Endothelial cell of umbilical vein (primary cell): Measurements from ENCODE around the gene MARK4. TPM values are rescaled to one million over a fixed set of nuclear protein-coding genes. Genes with fewer than 3 reads are reported as not detected.

ENCODE experiments used
- BruUV-seq: library from RNA; stranded (reverse); fragments of 400-500 nt; replicated peaks from 2 replicates; lab custom pipeline; 2021; lab: Mats Ljungman, UMichigan
- CTCF ChIA-PET: fragments of 300-600, 350-600 bp; sonication (Branson Sonifier 250); formaldehyde crosslinking; loops from one replicate; lab custom pipeline; 2021; ENCODE audit warnings: antibody characterized with exemption, inconsistent platforms; lab: Charles Lee
- POLR2A ChIA-PET: fragments of 300-600, 350-600 bp; sonication (Branson Sonifier 250); formaldehyde crosslinking; loops from one replicate; lab custom pipeline; 2021; ENCODE audit warnings: antibody characterized with exemption, inconsistent platforms; lab: Charles Lee
- DNase-seq: peaks from one replicate; pipeline ENCODE4 v3.0.0-alpha.2; 2011; ENCODE audit warnings: low read depth, low spot score
- FAIRE-seq: peaks from 2 replicates; lab custom pipeline; 2011; peaks lifted over from hg19 to GRCh38; lab: Jason Lieb, UNC
- H2AFZ ChIP-seq: 2 replicates; pipeline ENCODE4 v1.6.0; 2012; ENCODE audit warnings: low read depth, low read length, control low read depth, inconsistent platforms
- H3K27ac ChIP-seq: 2 replicates; pipeline ENCODE4 v1.5.1; 2011; ENCODE audit warnings: low read depth, mild to moderate bottlenecking, control low read depth, low read length, moderate library complexity; ENCODE audit not compliant: insufficient read depth
- H3K27me3 ChIP-seq, 2 experiments: 2 replicates each; pipeline versions ENCODE4 v1.6.0 to v1.6.1; 2011; ENCODE audit warnings: low read length in 2 of 2, mixed read lengths in 1 of 2; ENCODE audit not compliant: control insufficient read depth in 2 of 2, insufficient read depth in 2 of 2
- H3K36me3 ChIP-seq, 2 experiments: 2 replicates in 1 of 2; 3 replicates in 1 of 2; pipeline ENCODE4 v1.5.1; 2011; ENCODE audit warnings: low read length in 2 of 2, mild to moderate bottlenecking in 1 of 2, moderate library complexity in 1 of 2; ENCODE audit not compliant: control insufficient read depth in 2 of 2, insufficient read depth in 2 of 2; ENCODE audit errors: extremely low read depth in 1 of 2
- H3K4me1 ChIP-seq: 3 replicates; pipeline ENCODE4 v1.5.1; 2011; ENCODE audit warnings: mild to moderate bottlenecking, low read length; ENCODE audit not compliant: control insufficient read depth, insufficient read depth; ENCODE audit errors: extremely low read depth
- H3K4me2 ChIP-seq: 2 replicates; pipeline ENCODE4 v1.6.1; 2011; ENCODE audit warnings: low read length, control low read depth, mixed read lengths; ENCODE audit not compliant: insufficient read depth
- H3K4me3 ChIP-seq, 3 experiments: fragments of 200-600 bp in 1 of 3; sonication (generic), shearing (Covaris generic) in 1 of 3; replicated peaks in 1 of 3; 2 replicates each; pipeline ENCODE4 v1.5.1; 2011 to 2016; ENCODE audit warnings: control low read depth in 3 of 3, low read length in 3 of 3, mild to moderate bottlenecking in 2 of 3, inconsistent platforms in 1 of 3, low read depth in 1 of 3, moderate library complexity in 1 of 3; ENCODE audit not compliant: insufficient read depth in 1 of 3
- H3K79me2 ChIP-seq: 2 replicates; pipeline ENCODE4 v1.6.0; 2012; ENCODE audit warnings: low read length, inconsistent platforms; ENCODE audit not compliant: control insufficient read depth, insufficient read depth
- H3K9ac ChIP-seq: replicated peaks from 2 replicates; pipeline ENCODE3; 2011; ENCODE audit warnings: low read length, control low read depth; ENCODE audit not compliant: insufficient read depth; ENCODE audit errors: extremely low read depth
- H3K9me1 ChIP-seq: replicated peaks from 3 replicates; pipeline ENCODE4 v1.6.0; 2011; ENCODE audit warnings: mild to moderate bottlenecking, low read length; ENCODE audit not compliant: control insufficient read depth, insufficient read depth; ENCODE audit errors: extremely low read depth
- H3K9me3 ChIP-seq: replicated peaks from 2 replicates; pipeline ENCODE4 v1.5.1; 2012; ENCODE audit warnings: low read length, inconsistent platforms; ENCODE audit not compliant: control insufficient read depth, insufficient read depth
- H4K20me1 ChIP-seq: replicated peaks from 2 replicates; pipeline ENCODE3; 2011; ENCODE audit warnings: mild to moderate bottlenecking, low read length; ENCODE audit not compliant: control insufficient read depth, insufficient read depth; ENCODE audit errors: extremely low read depth
- EZH2 ChIP-seq: IDR thresholded peaks from 2 replicates; pipeline ENCODE4 v1.6.1; 2012; ENCODE audit warnings: borderline replicate concordance, low read depth, mild to moderate bottlenecking, moderate library complexity, low read length, inconsistent platforms; ENCODE audit not compliant: severe bottlenecking
- FOS ChIP-seq: IDR thresholded peaks from 2 replicates; pipeline ENCODE4 v1.6.1; 2011; ENCODE audit warnings: mild to moderate bottlenecking, low read length, moderate library complexity, borderline replicate concordance; ENCODE audit not compliant: insufficient read depth
- GATA2 ChIP-seq: IDR thresholded peaks from 2 replicates; pipeline ENCODE4 v1.7.0; 2011; ENCODE audit warnings: low read depth, mild to moderate bottlenecking, moderate library complexity, mixed read lengths, low read length; ENCODE audit not compliant: insufficient read length, insufficient read depth
- JUN ChIP-seq: IDR thresholded peaks from 2 replicates; pipeline ENCODE4 v1.6.1; 2011; ENCODE audit warnings: borderline replicate concordance, low read depth; ENCODE audit not compliant: insufficient read length, insufficient read depth
- MYC ChIP-seq: IDR thresholded peaks from one replicate; pipeline ENCODE4 v1.6.1; 2011; ENCODE audit warnings: mild to moderate bottlenecking, low read depth, low read length
- POLR2A ChIP-seq: IDR thresholded peaks from 2 replicates; pipeline ENCODE4 v1.6.1; 2012; ENCODE audit warnings: low read depth, mild to moderate bottlenecking, control low read depth, low read length
- POLR2AphosphoS5 ChIP-seq: IDR thresholded peaks from 2 replicates; pipeline ENCODE4 v1.6.1; 2012; ENCODE audit warnings: low read depth, mild to moderate bottlenecking, control low read depth, low read length, moderate library complexity; ENCODE audit not compliant: insufficient read depth
- dilution Hi-C: fragments of 300-500 bp; cut with MboI; formaldehyde crosslinking; loops from one replicate; pipeline ENCODE4 v1.15.0; 2019; ENCODE audit warnings: low sequenced_read_pairs; ENCODE audit not compliant: extremely low pct_ligation_motif_present
- intact Hi-C: fragments of 100-400 bp; cut with micrococcal nuclease; formaldehyde crosslinking; loops from one replicate; pipeline ENCODE4 v1.10.0; 2022
- polyA plus RNA-seq, 4 experiments: library from polyadenylated mRNA; depleted of rRNA in 3 of 4; stranded (reverse) in 3 of 4; unstranded in 1 of 4; fragments of >200 nt; gene quantifications; 2 replicates each; pipeline versions ENCODE4 v1.2.1 to v1.2.3, GENCODE V29; 2011 to 2012; ENCODE audit warnings: missing spikeins in 1 of 4
- total RNA-seq: library from RNA; stranded (reverse); gene quantifications from 2 replicates; pipeline ENCODE4 v1.2.3, GENCODE V29; 2021
- TF ChIP-seq, protein P1 (sequence below), 2 donors: IDR thresholded peaks; 1 replicate in 1 of 2; 2 replicates in 1 of 2; pipeline ENCODE4 v1.5.1; 2011; ENCODE audit warnings: low read length in 2 of 2, mild to moderate bottlenecking in 2 of 2, moderate library complexity in 2 of 2, control low read depth in 1 of 2, inconsistent platforms in 1 of 2, low read depth in 1 of 2; ENCODE audit not compliant: insufficient read depth in 1 of 2; ENCODE audit errors: extremely low read depth in 1 of 2
- TF ChIP-seq, protein P2 (sequence below): IDR thresholded peaks from 2 replicates; pipeline ENCODE4 v1.6.1; 2011; ENCODE audit not compliant: insufficient read depth, insufficient read length

MARK4 gene
- total and polyA plus RNA-seq, 2 donors (not counting 3 experiments of a cell fraction or from before 2014, with no cell fraction given): 13.9 to 51.6 TPM

DNA sequence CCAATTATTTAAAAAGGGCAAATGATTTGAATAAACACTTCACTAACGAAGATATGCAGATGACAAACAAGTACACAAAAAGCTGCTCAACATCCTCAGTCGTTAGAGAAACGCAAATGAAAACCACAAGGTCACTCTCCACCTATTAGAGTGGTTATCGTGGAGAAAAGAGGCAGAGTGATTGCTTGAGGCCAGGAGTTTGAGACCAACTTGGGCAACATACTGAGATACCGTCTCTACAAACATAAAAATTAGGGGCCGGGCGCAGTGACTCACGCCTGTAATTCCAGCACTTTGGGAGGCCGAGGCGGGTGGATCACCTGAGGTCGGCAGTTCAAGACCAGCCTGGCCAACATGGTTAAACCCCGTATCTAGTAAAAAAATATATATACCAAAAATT is 45.3 kb upstream of the MARK4 start:
- Histone ChIP-seq H3K9me3 (no peaks in the 10 kb centered on the region), H3K9me1 (no peaks in the 10 kb centered on the region), H3K79me2 (no peaks in the 10 kb centered on the region), H3K4me1 (no peaks in the 10 kb centered on the region), H4K20me1 (no peaks in the 10 kb centered on the region), H3K4me2 (no peak overlapping the region), H3K9ac (no peak overlapping the region), H2AFZ (no peak overlapping the region), H3K36me3 (no peaks in the 10 kb centered on the region), H3K27me3 (no peaks in the 10 kb centered on the region), H3K4me3 (no peak overlapping the region), H3K27ac (no peak overlapping the region)
- FAIRE-seq (no peak), DNase-seq (no peak)
- ChIA-PET CTCF (interaction anchor here (1.1 to 1.7 kb wide), 2 partner anchors 9 to 43 kb away, joined by 3 to 4 read pairs; no protein-coding TSS in a partner anchor), POLR2A (no interaction called here)
- intact Hi-C loops: no loop called here
- TF ChIP-seq JUN: no peak
- TF ChIP-seq, protein P1, sequence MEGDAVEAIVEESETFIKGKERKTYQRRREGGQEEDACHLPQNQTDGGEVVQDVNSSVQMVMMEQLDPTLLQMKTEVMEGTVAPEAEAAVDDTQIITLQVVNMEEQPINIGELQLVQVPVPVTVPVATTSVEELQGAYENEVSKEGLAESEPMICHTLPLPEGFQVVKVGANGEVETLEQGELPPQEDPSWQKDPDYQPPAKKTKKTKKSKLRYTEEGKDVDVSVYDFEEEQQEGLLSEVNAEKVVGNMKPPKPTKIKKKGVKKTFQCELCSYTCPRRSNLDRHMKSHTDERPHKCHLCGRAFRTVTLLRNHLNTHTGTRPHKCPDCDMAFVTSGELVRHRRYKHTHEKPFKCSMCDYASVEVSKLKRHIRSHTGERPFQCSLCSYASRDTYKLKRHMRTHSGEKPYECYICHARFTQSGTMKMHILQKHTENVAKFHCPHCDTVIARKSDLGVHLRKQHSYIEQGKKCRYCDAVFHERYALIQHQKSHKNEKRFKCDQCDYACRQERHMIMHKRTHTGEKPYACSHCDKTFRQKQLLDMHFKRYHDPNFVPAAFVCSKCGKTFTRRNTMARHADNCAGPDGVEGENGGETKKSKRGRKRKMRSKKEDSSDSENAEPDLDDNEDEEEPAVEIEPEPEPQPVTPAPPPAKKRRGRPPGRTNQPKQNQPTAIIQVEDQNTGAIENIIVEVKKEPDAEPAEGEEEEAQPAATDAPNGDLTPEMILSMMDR (IDR thresholded peaks at IDR 0.05; ENCODE audit: extremely low read depth in 1 of 2, insufficient read depth in 1 of 2, low read depth in 1 of 2, low read length in 2 of 2): no peak
- no peak for TF ChIP-seq FOS
- TF ChIP-seq EZH2: no peak
- no peak for TF ChIP-seq MYC
- BruUV-seq: no TSS peak
- dilution Hi-C loops: no loop called here

DNA sequence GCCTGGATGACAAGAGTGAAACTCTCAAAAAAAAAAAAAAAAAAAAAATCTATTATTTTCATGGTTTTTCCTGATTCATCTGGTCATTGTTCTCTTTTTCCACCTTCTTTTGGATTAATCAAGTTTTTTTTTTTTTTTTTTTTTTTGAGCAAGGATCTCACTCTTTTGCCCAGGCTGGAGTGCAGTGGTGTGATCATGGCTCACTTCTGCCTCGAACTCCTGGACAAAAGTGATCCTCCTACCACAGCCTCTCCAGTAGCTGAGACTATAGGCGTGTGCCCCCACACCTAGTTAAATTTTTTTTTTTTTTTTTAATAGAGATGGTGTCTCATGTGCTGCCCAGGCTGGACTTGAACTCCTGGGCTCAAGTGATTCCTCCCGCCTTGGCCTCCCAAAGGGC is 44.7 kb upstream of the MARK4 start:
- no peak overlapping the region for H3K27ac ChIP-seq
- H3K79me2 ChIP-seq: no peaks in the 10 kb centered on the region
- no peaks in the 10 kb centered on the region for H3K9me3 ChIP-seq
- no peak for DNase-seq
- H2AFZ ChIP-seq: no peak overlapping the region
- no peak overlapping the region for H3K4me2 ChIP-seq
- H4K20me1 ChIP-seq: no peaks in the 10 kb centered on the region
- H3K9me1 ChIP-seq: no peaks in the 10 kb centered on the region
- intact Hi-C loops (no loop called here), dilution Hi-C loops (no loop called here)
- no peaks in the 10 kb centered on the region for H3K27me3 ChIP-seq
- no peaks in the 10 kb centered on the region for H3K36me3 ChIP-seq
- H3K4me1 ChIP-seq: peaks cover under 1% of the 10 kb centered on the region
- H3K9ac ChIP-seq: no peak overlapping the region
- ChIA-PET CTCF (interaction anchor here (0.7 to 1.7 kb wide), 4 partner anchors 9 to 132 kb away, joined by 3 to 4 read pairs (median 3); no protein-coding TSS in a partner anchor), POLR2A (no interaction called here)
- no TSS peak for BruUV-seq
- no peak overlapping the region for H3K4me3 ChIP-seq
- no peak for FAIRE-seq
- TF ChIP-seq POLR2AphosphoS5 (no peak), MYC (no peak), FOS (no peak), POLR2A (no peak), JUN (no peak), GATA2 (no peak), EZH2 (no peak)
- TF ChIP-seq, protein P2, sequence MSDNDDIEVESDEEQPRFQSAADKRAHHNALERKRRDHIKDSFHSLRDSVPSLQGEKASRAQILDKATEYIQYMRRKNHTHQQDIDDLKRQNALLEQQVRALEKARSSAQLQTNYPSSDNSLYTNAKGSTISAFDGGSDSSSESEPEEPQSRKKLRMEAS: no peak
- TF ChIP-seq, protein P1 (IDR thresholded peaks at IDR 0.05; ENCODE audit: extremely low read depth in 1 of 2, insufficient read depth in 1 of 2, low read depth in 1 of 2, low read length in 2 of 2): no peak
